ENCODE measurements around the gene ZXDB.
"Not testable (repeated sequence)": the region's sequence is repeated elsewhere in the genome, so short reads cannot be mapped to it uniquely, and the experiment has no call there.

The ZXDB gene

DNA sequence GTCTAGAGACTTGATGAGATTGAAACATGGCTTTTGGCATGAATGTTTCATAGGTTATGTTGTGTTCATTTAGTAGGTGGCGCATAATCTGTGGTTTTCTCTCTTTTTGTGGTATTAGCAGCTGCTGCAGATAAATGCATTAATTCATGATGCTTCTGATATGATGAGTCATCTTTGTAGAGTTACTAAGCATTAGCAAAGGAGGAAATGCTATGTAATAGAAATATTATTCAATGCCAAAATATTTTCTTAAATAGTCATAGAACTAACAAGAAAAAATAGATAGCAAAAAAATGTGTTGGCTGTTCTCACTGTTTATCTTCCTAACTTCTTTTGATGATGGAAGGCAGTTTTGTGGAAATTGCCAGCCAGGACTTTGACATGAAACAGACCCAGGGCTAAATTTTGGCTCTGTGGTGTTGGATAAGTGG lies 3.6 kb downstream of the ZXDB start:
- H3K27me3 ChIP-seq (ENCODE audit: insufficient read depth, low read depth) = no peaks in the 10 kb centered on the region
- no peaks in the 10 kb centered on the region for H4K20me1 ChIP-seq (ENCODE audit: insufficient read depth)
- peak overlapping the region; percentile 22; the same call in 1 of the 2 replicates for H3K9ac ChIP-seq
- H3K4me1 ChIP-seq (ENCODE audit: low read depth, poor library complexity, severe bottlenecking) = peaks cover 36% of the 10 kb centered on the region
- H3K79me2 ChIP-seq (ENCODE audit: insufficient read depth, low read depth) = peaks cover 45% of the 10 kb centered on the region
- no peak overlapping the region for H3K4me3 ChIP-seq (IDR thresholded peaks at IDR 0.05; ENCODE audit: insufficient read depth, low read depth, low read length)
- H3K27ac ChIP-seq = peak overlapping the region; percentile 51
- peak overlapping the region; percentile 88 for H3K4me2 ChIP-seq
- no peak overlapping the region for H2AFZ ChIP-seq (ENCODE audit: low read depth)
- H3K36me3 ChIP-seq (ENCODE audit: insufficient read depth) = no peaks in the 10 kb centered on the region
- TF ChIP-seq, protein P1, sequence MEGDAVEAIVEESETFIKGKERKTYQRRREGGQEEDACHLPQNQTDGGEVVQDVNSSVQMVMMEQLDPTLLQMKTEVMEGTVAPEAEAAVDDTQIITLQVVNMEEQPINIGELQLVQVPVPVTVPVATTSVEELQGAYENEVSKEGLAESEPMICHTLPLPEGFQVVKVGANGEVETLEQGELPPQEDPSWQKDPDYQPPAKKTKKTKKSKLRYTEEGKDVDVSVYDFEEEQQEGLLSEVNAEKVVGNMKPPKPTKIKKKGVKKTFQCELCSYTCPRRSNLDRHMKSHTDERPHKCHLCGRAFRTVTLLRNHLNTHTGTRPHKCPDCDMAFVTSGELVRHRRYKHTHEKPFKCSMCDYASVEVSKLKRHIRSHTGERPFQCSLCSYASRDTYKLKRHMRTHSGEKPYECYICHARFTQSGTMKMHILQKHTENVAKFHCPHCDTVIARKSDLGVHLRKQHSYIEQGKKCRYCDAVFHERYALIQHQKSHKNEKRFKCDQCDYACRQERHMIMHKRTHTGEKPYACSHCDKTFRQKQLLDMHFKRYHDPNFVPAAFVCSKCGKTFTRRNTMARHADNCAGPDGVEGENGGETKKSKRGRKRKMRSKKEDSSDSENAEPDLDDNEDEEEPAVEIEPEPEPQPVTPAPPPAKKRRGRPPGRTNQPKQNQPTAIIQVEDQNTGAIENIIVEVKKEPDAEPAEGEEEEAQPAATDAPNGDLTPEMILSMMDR (conservative IDR thresholded peaks at IDR 0.05; ENCODE audit: low read depth, low read length) = no peak

DNA sequence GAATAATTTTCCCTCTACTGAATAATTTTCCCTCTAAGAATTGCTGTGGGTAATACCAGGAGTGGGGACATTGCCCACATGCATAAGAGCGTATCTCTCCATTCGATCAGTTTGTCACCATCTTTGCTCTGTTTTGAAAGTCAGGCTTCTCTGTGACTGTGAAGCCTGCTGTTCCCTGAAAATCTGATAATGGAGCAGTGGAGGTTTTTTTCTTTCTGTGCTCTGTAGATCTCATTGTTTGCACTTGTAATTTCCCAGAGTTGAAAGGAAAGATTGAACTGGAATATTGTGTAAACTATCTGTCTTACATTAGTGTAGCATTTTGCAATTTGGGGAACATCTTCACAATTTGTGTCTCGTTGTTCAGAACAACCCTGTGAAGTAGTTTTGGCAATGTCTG lies 4.3 kb downstream of the ZXDB start:
- Histone ChIP-seq H3K4me2 (peak overlapping the region; percentile 88; the same call in 1 of the 2 replicates), H2AFZ (ENCODE audit: low read depth) (no peak overlapping the region), H3K79me2 (ENCODE audit: insufficient read depth, low read depth) (peaks cover 45% of the 10 kb centered on the region), H3K36me3 (ENCODE audit: insufficient read depth) (no peaks in the 10 kb centered on the region), H3K4me1 (ENCODE audit: low read depth, poor library complexity, severe bottlenecking) (peaks cover 30% of the 10 kb centered on the region), H3K9ac (peak overlapping the region; percentile 22; the same call in 1 of the 2 replicates), H3K4me3 (IDR thresholded peaks at IDR 0.05; ENCODE audit: insufficient read depth, low read depth, low read length) (no peak overlapping the region), H3K27me3 (ENCODE audit: insufficient read depth, low read depth) (no peaks in the 10 kb centered on the region), H3K27ac (peak overlapping the region; percentile 51), H4K20me1 (ENCODE audit: insufficient read depth) (no peaks in the 10 kb centered on the region)
- TF ChIP-seq, protein P1 (conservative IDR thresholded peaks at IDR 0.05; ENCODE audit: low read depth, low read length) = no peak

DNA sequence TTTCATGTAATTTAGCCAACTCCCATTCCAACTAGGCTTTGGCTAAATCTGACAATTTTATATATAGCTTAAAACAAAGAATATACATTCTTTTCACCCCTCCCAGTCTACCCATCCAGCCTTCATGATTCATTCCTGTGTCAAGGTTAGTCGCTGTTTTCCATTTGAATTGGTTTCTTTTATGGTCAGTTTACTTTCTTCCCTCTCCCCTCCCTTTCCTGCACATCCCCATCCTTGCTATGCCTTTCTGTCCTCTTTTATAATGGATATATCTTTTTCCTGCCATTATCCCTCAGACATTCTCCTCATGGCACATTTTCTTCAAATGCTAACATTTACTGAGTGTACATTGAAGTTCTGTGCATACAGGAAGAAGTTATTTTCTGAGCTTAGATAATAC lies 4.7 kb downstream of the ZXDB start:
- Histone ChIP-seq H3K79me2 (ENCODE audit: insufficient read depth, low read depth) (peaks cover 45% of the 10 kb centered on the region), H3K36me3 (ENCODE audit: insufficient read depth) (no peaks in the 10 kb centered on the region), H3K4me3 (IDR thresholded peaks at IDR 0.05; ENCODE audit: insufficient read depth, low read depth, low read length) (no peak overlapping the region), H4K20me1 (ENCODE audit: insufficient read depth) (no peaks in the 10 kb centered on the region), H2AFZ (ENCODE audit: low read depth) (no peak overlapping the region), H3K27me3 (ENCODE audit: insufficient read depth, low read depth) (no peaks in the 10 kb centered on the region), H3K27ac (no peak overlapping the region; the same call in 1 of the 2 replicates), H3K4me1 (ENCODE audit: low read depth, poor library complexity, severe bottlenecking) (peaks cover 30% of the 10 kb centered on the region), H3K4me2 (peak overlapping the region; percentile 88; the same call in 1 of the 2 replicates), H3K9ac (no peak overlapping the region)
- TF ChIP-seq, protein P1 (conservative IDR thresholded peaks at IDR 0.05; ENCODE audit: low read depth, low read length) = no peak

DNA sequence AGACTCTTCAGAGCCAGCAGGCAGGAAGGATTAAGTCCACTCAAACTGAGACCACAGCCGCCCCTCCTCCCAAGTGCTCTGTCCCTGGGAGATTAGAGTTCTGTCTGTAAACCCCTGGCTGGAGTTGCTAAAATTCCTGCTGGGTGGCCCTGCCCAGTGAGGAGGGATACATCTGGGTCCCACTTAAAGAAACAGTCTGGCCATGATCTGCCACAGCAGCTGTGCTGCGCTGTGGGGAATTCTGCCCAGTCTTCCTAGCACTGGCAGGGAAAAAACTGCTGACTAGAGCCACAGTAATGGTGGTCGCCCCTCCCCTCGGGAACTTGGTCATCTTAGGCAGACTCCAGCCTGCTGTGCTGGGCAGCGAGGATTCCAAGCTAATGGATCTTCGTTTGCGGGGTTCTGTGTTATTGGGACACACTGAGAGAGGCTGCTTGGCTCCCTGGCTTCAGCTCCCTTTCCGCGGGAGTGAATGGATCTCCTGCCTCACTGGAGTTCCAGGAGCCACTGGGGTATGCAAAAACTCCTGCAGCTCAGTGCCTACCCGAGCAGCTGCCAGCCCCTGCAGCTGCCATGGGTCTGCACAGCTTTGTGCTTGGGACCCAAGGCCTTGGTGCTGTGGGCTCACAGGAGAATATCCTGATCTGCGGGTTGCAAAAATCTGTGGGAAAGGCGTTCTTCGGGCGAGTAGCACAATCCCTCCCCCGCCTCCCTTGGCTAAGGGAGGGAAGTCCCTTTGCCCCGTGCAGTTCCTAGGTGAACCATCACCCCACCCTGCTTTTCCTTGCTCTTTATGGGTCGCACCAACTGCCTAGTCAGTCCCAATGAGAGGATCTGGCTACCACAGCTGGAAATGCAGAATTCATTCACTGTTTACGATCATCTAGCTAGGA lies 15.7 kb downstream of the ZXDB start:
- H3K4me3 ChIP-seq (IDR thresholded peaks at IDR 0.05; ENCODE audit: insufficient read depth, low read depth, low read length) = no peak overlapping the region
- H3K27me3 ChIP-seq (ENCODE audit: insufficient read depth, low read depth) = no peaks in the 10 kb centered on the region
- H3K79me2 ChIP-seq (ENCODE audit: insufficient read depth, low read depth) = no peaks in the 10 kb centered on the region
- H3K36me3 ChIP-seq (ENCODE audit: insufficient read depth) = no peaks in the 10 kb centered on the region
- H4K20me1 ChIP-seq (ENCODE audit: insufficient read depth) = no peaks in the 10 kb centered on the region
- no peaks in the 10 kb centered on the region for H3K4me1 ChIP-seq (ENCODE audit: low read depth, poor library complexity, severe bottlenecking)
- H3K27ac ChIP-seq = no peak overlapping the region
- H2AFZ ChIP-seq (ENCODE audit: low read depth) = no peak overlapping the region
- TF ChIP-seq, protein P1 (conservative IDR thresholded peaks at IDR 0.05; ENCODE audit: low read depth, low read length) = no peak
- H3K9ac ChIP-seq = no peak overlapping the region
- no peak overlapping the region for H3K4me2 ChIP-seq

DNA sequence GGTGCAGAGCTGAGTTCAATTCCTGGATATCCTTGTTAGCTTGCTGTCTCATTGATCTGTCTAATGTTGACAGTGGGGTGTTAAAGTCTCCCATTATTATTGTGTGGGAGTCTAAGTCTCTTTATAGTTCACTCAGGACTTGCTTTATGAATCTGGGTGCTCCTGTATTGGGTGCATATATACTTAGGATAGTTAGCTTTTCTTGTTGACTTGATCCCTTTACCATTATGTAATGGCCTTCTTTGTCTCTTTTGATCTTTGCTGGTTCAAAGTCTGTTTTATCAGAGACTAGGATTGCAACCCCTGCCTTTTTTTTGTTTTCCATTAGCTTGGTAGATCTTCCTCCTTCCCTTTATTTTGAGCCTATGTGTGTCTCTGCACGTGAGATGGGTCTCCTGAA lies 21.5 kb downstream of the ZXDB start:
- H4K20me1 ChIP-seq (ENCODE audit: insufficient read depth); H3K79me2 ChIP-seq (ENCODE audit: insufficient read depth, low read depth); H2AFZ ChIP-seq (ENCODE audit: low read depth); H3K4me1 ChIP-seq (ENCODE audit: low read depth, poor library complexity, severe bottlenecking); H3K4me2 ChIP-seq; H3K27me3 ChIP-seq (ENCODE audit: insufficient read depth, low read depth); H3K27ac ChIP-seq; H3K9ac ChIP-seq; H3K4me3 ChIP-seq (IDR thresholded peaks at IDR 0.05; ENCODE audit: insufficient read depth, low read depth, low read length); H3K36me3 ChIP-seq (ENCODE audit: insufficient read depth): not testable (repeated sequence)

DNA sequence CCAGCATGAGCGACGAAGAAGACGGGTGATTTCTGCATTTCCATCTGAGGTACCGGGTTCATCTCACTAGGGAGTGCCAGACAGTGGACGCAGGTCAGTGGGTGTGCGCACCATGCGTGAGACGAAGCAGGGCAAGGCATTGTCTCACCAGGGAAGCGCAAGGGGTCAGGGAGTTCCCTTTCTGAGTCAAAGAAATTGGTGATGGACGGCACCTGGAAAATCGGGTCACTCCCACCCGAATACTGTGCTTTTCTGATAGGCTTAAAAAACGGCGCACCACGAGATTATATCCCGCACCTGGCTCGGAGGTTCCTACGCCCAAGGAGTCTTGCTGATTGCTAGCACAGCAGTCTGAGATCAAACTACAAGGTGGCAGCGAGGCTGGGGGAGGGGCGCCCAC lies 37.6 kb downstream of the ZXDB start:
- not testable (repeated sequence) for H3K4me2 ChIP-seq; H3K79me2 ChIP-seq (ENCODE audit: insufficient read depth, low read depth); H3K9ac ChIP-seq; H3K4me1 ChIP-seq (ENCODE audit: low read depth, poor library complexity, severe bottlenecking); H4K20me1 ChIP-seq (ENCODE audit: insufficient read depth); H2AFZ ChIP-seq (ENCODE audit: low read depth); H3K27ac ChIP-seq; H3K36me3 ChIP-seq (ENCODE audit: insufficient read depth); H3K4me3 ChIP-seq (IDR thresholded peaks at IDR 0.05; ENCODE audit: insufficient read depth, low read depth, low read length); H3K27me3 ChIP-seq (ENCODE audit: insufficient read depth, low read depth)
